ENCODE measurements around the gene KRTAP5-6. TPM values are rescaled to one million over a fixed set of nuclear protein-coding genes. Genes with fewer than 3 reads are reported as not detected.
A peak's percentile ranks its signal among the peaks of the same experiment; 100 is the strongest.

The KRTAP5-6 gene
- total and polyA plus RNA-seq, 8 donors = not detected

GRCh38 chr11:1652771-1653540 lies 44.0 kb upstream of the KRTAP5-6 start:
- H3K4me1 ChIP-seq = no peaks in the 10 kb centered on the region
- intact Hi-C loops (cut with DNase I) = loop anchor here in 2 of 3 donors (5.0 to 10.0 kb wide), 3 partner anchors 39 to 504 kb away; no protein-coding TSS in a partner anchor
- ATAC-seq = peak; percentile 79 to 98 (median 95)
- no peaks in the 10 kb centered on the region for H3K36me3 ChIP-seq
- no peak overlapping the region for H3K4me3 ChIP-seq
- FAIRE-seq = no peak
- no peak overlapping the region for H3K27ac ChIP-seq
- 29 to 32% methylated on average over 34 of the region's 34 CpGs for WGBS, 2 donors
- DNase-seq = peak; percentile 49 to 94 (median 83)
- no peaks in the 10 kb centered on the region for H3K27me3 ChIP-seq
- H3K9me3 ChIP-seq = no peaks in the 10 kb centered on the region
- TF ChIP-seq CTCF (IDR thresholded peaks at IDR 0.05) = peak; percentile 97 to 99 (median 98)

DNA sequence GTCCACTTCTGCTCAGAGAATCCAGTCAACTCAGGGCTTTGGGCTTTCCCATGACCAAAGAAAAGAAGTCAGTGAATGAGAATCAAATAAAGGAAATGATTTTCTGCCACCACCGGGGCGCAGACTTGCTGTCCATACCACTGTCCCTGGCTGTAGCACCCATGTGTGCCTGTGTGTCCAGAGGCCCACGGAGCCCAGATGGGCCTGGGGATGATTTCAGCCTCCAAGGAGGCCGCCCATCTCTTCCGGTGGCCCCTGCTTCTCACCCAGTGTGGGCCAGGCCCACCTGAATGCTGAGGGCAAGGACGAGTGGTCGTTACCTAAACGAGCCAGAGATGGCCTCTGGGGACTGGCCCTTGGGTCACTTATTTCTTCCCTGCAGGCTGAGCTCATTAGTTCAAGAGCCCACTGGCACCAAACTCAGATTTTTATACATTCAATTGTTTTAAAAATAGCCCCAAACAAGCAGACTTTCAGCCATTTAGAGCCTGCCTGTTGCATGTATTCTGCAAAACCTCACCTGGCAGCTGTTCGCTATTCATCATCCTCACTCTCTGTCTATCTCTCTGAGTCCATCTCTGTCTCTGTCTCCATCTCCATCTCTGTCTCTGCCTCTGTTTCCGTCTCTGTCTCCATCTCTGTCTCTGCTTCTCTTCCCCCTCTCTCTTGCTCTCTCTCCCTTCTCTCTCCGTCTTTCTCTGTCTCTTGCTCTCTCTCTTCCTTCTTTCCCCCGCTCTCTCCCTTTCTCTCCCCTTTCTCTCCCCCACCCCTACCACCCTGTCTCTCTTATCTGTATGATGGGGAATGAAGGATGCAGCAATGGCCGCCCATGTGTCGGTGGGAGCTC lies 43.2 kb upstream of the KRTAP5-6 start:
- Histone ChIP-seq H3K4me1 (no peaks in the 10 kb centered on the region), H3K27ac (no peak overlapping the region), H3K36me3 (no peaks in the 10 kb centered on the region), H3K27me3 (no peaks in the 10 kb centered on the region), H3K9me3 (no peaks in the 10 kb centered on the region), H3K4me3 (no peak overlapping the region)
- 82 to 85% methylated on average over 14 of the region's 14 CpGs for WGBS, 2 donors
- no peak for TF ChIP-seq CTCF (IDR thresholded peaks at IDR 0.05)
- DNase-seq (peak in 2 of 6 donors; percentile 33 to 44), ATAC-seq (no peak), FAIRE-seq (no peak)
- intact Hi-C loops (cut with DNase I) = loop anchor here in 2 of 3 donors (5.0 to 10.0 kb wide), 3 partner anchors 39 to 504 kb away; no protein-coding TSS in a partner anchor

GRCh38 chr11:1654388-1655167 lies 42.4 kb upstream of the KRTAP5-6 start:
- intact Hi-C loops (cut with DNase I) = loop anchor here in 2 of 3 donors (5.0 to 10.0 kb wide), 3 partner anchors 38 to 503 kb away; no protein-coding TSS in a partner anchor
- Histone ChIP-seq H3K4me3 (no peak overlapping the region), H3K27ac (no peak overlapping the region), H3K36me3 (no peaks in the 10 kb centered on the region), H3K9me3 (no peaks in the 10 kb centered on the region), H3K27me3 (no peaks in the 10 kb centered on the region), H3K4me1 (no peaks in the 10 kb centered on the region)
- no peak for FAIRE-seq
- DNase-seq = peak in 2 of 6 donors; percentile 39 to 43
- TF ChIP-seq CTCF (IDR thresholded peaks at IDR 0.05) = no peak
- WGBS, 2 donors = 62 to 69% methylated on average over 21 of the region's 21 CpGs
- ATAC-seq = no peak

DNA sequence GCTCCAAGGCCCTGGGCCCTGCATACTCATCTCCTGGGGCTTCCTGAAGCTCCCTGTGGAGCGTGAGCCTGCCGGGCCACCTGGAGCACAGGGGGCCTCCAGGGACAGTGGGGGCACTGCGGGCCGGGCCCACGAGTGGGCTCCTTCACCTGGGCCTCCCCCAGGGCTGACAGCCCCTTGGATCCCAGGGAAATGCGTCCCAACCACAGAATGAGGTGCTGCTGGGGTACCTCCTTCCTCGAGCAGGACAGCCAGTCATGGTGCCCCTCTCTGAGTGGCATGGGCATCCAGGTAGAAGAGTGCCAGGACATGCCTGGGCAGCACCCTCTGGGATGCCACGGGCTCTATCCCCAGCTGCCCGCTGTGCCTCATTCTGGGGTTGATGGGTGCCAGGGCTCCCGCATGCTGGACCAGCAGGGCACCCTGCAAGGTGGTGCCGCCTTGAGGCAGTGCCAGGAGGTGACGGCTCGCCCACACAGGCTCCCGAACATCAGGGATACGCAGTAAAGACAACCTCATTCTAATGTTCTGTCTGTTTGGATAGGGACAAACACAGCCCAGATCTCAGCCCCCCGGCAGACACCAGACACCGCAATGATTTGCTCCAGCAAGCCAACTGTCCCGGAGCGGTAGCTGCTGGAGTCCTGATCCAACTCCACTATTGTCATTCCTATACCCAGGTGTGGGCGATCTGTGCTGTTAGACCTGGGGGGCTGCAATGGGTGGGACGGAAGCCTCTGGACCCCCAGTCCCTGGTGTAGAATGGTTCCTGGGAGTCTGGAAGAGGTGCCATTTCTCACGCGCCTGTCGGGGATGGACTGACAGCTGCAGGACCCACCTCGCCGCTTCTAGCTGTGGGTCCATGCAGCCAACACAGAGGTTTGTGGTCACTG lies 41.6 kb upstream of the KRTAP5-6 start:
- 75 to 82% methylated on average over 26 of the region's 26 CpGs for WGBS, 2 donors
- no peaks in the 10 kb centered on the region for H3K27me3 ChIP-seq
- no peaks in the 10 kb centered on the region for H3K9me3 ChIP-seq
- H3K4me3 ChIP-seq = no peak overlapping the region
- FAIRE-seq (no peak), ATAC-seq (no peak), DNase-seq (peak in 2 of 6 donors; percentile 30 to 63)
- intact Hi-C loops (cut with DNase I) = loop anchor here in 1 of 3 donors (10.0 kb wide), 1 partner anchor 499 kb away; no protein-coding TSS in a partner anchor
- H3K36me3 ChIP-seq = no peaks in the 10 kb centered on the region
- H3K4me1 ChIP-seq = no peaks in the 10 kb centered on the region
- no peak overlapping the region for H3K27ac ChIP-seq
- no peak for TF ChIP-seq CTCF (IDR thresholded peaks at IDR 0.05)
